OCI-LY1 (cell line): ENCODE data around the gene SLC25A27.
A peak's percentile ranks its signal among the peaks of the same experiment; 100 is the strongest.

Source experiments
- H2AFZ ChIP-seq: fragments of 200-600 bp; sonication (generic), shearing (Covaris generic); 2 replicates; pipeline ENCODE4 v1.6.0; 2014; ENCODE audit warnings: antibody characterized with exemption, mild to moderate bottlenecking, low read length
- H3F3A ChIP-seq: fragments of 200-600 bp; sonication (generic), shearing (Covaris generic); 2 replicates; pipeline ENCODE4 v1.6.0; 2014; ENCODE audit warnings: mild to moderate bottlenecking, antibody characterized with exemption, low read length, moderate library complexity; ENCODE audit not compliant: insufficient read depth
- H3K27ac ChIP-seq: fragments of 200-600 bp; sonication (generic); 2 replicates; pipeline ENCODE4 v1.5.1; 2014; ENCODE audit warnings: low read length, mixed run types, mild to moderate bottlenecking, low read depth; ENCODE audit not compliant: poor library complexity, severe bottlenecking
- H3K27me3 ChIP-seq: fragments of 200-600 bp; sonication (generic); 2 replicates; pipeline ENCODE4 v1.6.0; 2014; ENCODE audit warnings: antibody characterized with exemption, mild to moderate bottlenecking, low read length, moderate library complexity; ENCODE audit not compliant: insufficient read depth
- H3K36me3 ChIP-seq: fragments of 200-600 bp; sonication (generic); 2 replicates; pipeline ENCODE4 v1.6.1; 2014; ENCODE audit warnings: mild to moderate bottlenecking, antibody characterized with exemption, low read length, moderate library complexity, mixed read lengths; ENCODE audit not compliant: insufficient read depth
- H3K4me1 ChIP-seq: fragments of 200-600 bp; sonication (generic); 2 replicates; pipeline ENCODE4 v1.5.1; 2014; ENCODE audit warnings: mild to moderate bottlenecking, low read length, moderate library complexity; ENCODE audit not compliant: insufficient read depth, severe bottlenecking
- H3K4me2 ChIP-seq: fragments of 200-600 bp; sonication (generic), shearing (Covaris generic); 2 replicates; pipeline ENCODE4 v1.6.1; 2014; ENCODE audit warnings: low read length
- H3K4me3 ChIP-seq: fragments of 200-600 bp; sonication (generic); 2 replicates; pipeline ENCODE4 v1.5.1; 2014; ENCODE audit warnings: low read length, low read depth, mild to moderate bottlenecking, mixed read lengths; ENCODE audit not compliant: poor library complexity, severe bottlenecking
- H3K79me2 ChIP-seq: fragments of 200-600 bp; shearing (Covaris generic); 2 replicates; pipeline ENCODE4 v1.6.1; 2016; ENCODE audit warnings: mixed run types, low read length, mixed read lengths; ENCODE audit not compliant: insufficient read depth
- H3K9ac ChIP-seq: fragments of 200-600 bp; sonication (generic), shearing (Covaris generic); 2 replicates; pipeline ENCODE4 v1.6.1; 2014; ENCODE audit warnings: mild to moderate bottlenecking, low read length, mixed read lengths
- H3K9me2 ChIP-seq: fragments of 200-600 bp; sonication (generic), shearing (Covaris generic); 2 replicates; pipeline ENCODE4 v1.6.1; 2014; ENCODE audit warnings: low read depth, mild to moderate bottlenecking, low read length, mixed read lengths
- H3K9me3 ChIP-seq: fragments of 200-600 bp; shearing (Covaris generic); 2 replicates; pipeline ENCODE4 v1.6.1; 2014; ENCODE audit warnings: low read length, mixed read lengths
- H4K20me1 ChIP-seq: fragments of 200-600 bp; sonication (generic), shearing (Covaris generic); 2 replicates; pipeline ENCODE4 v1.6.0; 2016; ENCODE audit warnings: mild to moderate bottlenecking, low read length; ENCODE audit not compliant: insufficient read depth
- EZH2 ChIP-seq: fragments of 200-600 bp; sonication (generic), shearing (Covaris generic); IDR thresholded peaks from 2 replicates; pipeline ENCODE4 v1.8.0; 2017; ENCODE audit warnings: borderline replicate concordance, mixed run types, mild to moderate bottlenecking, antibody characterized with exemption, low read length, moderate library complexity, mixed read lengths
- TF ChIP-seq, protein P1 (sequence below): fragments of 200-600 bp; sonication (generic), shearing (Covaris generic); IDR thresholded peaks from 2 replicates; pipeline ENCODE4 v1.5.1; 2017; ENCODE audit warnings: mild to moderate bottlenecking, antibody characterized with exemption, low read length, moderate library complexity, mixed read lengths

The SLC25A27 gene

DNA sequence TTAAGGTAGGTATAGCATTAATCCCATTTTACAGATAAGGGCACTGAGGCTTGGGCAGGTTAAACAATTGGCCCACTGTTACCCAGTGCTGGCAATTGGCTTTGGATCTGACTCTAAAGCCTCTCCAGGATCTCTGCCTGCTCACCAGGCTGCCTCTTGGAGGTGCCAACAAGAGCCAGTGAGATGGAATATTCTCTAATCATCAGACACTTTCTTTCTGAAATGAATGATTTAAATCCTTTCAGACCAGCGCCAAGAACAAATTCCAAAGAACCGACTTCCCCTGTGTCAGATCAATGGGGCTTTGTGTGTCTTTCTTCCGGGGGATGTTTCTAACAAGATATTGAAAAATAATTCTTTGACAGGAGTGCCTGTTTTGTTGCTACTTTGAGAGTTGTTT is 23.8 kb upstream of the SLC25A27 start:
- no peaks in the 10 kb centered on the region for H4K20me1 ChIP-seq
- no peaks in the 10 kb centered on the region for H3K27me3 ChIP-seq
- H3K4me2 ChIP-seq = no peak overlapping the region
- TF ChIP-seq EZH2 = no peak
- TF ChIP-seq, protein P1, sequence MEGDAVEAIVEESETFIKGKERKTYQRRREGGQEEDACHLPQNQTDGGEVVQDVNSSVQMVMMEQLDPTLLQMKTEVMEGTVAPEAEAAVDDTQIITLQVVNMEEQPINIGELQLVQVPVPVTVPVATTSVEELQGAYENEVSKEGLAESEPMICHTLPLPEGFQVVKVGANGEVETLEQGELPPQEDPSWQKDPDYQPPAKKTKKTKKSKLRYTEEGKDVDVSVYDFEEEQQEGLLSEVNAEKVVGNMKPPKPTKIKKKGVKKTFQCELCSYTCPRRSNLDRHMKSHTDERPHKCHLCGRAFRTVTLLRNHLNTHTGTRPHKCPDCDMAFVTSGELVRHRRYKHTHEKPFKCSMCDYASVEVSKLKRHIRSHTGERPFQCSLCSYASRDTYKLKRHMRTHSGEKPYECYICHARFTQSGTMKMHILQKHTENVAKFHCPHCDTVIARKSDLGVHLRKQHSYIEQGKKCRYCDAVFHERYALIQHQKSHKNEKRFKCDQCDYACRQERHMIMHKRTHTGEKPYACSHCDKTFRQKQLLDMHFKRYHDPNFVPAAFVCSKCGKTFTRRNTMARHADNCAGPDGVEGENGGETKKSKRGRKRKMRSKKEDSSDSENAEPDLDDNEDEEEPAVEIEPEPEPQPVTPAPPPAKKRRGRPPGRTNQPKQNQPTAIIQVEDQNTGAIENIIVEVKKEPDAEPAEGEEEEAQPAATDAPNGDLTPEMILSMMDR = no peak
- H3K27ac ChIP-seq = peak overlapping the region; percentile 94
- H3K9ac ChIP-seq = no peak overlapping the region
- H2AFZ ChIP-seq = no peak overlapping the region
- no peak overlapping the region for H3K4me3 ChIP-seq
- no peaks in the 10 kb centered on the region for H3F3A ChIP-seq
- peaks cover 44% of the 10 kb centered on the region for H3K4me1 ChIP-seq
- H3K9me2 ChIP-seq = no peaks in the 10 kb centered on the region
- H3K79me2 ChIP-seq = no peaks in the 10 kb centered on the region
- H3K9me3 ChIP-seq = no peaks in the 10 kb centered on the region
- H3K36me3 ChIP-seq = peaks cover 11% of the 10 kb centered on the region

DNA sequence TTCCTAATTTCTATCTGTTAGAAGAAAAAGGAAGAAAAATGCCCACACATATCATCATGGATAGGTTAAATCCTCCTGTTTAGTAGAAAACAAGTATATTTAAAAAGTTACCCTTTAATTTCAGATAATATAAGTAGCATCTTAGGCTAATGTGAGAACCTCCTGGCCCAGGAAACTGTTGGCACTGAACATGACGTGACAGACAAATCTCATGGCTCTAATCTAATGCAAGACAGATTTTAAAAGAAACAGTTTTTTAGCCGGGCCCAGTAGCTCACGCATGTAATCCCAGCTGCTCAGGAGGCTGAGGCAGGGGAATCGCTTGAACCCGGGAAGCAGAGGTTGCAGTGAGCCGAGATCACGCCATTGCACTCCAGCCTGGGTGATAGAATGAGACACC is 23.1 kb upstream of the SLC25A27 start:
- no peak for TF ChIP-seq EZH2
- TF ChIP-seq, protein P1 = no peak

DNA sequence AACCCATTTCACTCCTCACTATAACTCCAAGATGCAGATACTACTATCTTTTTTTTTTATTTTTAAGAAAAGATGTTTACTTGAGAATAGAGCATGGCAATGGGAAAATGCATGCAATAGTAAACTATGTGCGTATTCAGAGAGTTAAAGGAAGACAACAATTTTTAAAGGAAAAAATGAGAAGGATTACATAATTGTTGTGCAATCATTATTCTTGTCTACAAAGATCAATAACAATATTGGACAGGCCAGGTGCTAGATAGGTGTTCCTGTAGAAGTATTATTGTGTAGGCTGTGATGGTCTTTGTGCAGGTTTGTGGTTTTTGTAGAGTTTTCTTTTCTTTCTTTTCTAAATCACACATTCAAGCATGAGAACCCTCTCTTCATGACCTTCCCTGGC is 20.7 kb upstream of the SLC25A27 start:
- no peak overlapping the region for H3K4me3 ChIP-seq
- H3K79me2 ChIP-seq = no peaks in the 10 kb centered on the region
- H2AFZ ChIP-seq = no peak overlapping the region
- H3F3A ChIP-seq = no peaks in the 10 kb centered on the region
- peak overlapping the region; percentile 12 for H3K27ac ChIP-seq
- peaks cover 7% of the 10 kb centered on the region; the same call in 1 of the 2 replicates for H3K36me3 ChIP-seq
- H3K27me3 ChIP-seq = no peaks in the 10 kb centered on the region
- H3K4me1 ChIP-seq = peaks cover 53% of the 10 kb centered on the region
- H4K20me1 ChIP-seq = no peaks in the 10 kb centered on the region
- no peaks in the 10 kb centered on the region for H3K9me2 ChIP-seq
- H3K9me3 ChIP-seq = no peaks in the 10 kb centered on the region
- TF ChIP-seq EZH2 = no peak
- TF ChIP-seq, protein P1 = no peak
- H3K9ac ChIP-seq = no peak overlapping the region
- H3K4me2 ChIP-seq = no peak overlapping the region

More for the DNA sequence above, 23.1 kb upstream of the SLC25A27 start:
- H3K9me2 ChIP-seq = no peaks in the 10 kb centered on the region
- peaks cover 7% of the 10 kb centered on the region; the same call in 1 of the 2 replicates for H3K36me3 ChIP-seq
- H4K20me1 ChIP-seq = no peaks in the 10 kb centered on the region
- H2AFZ ChIP-seq = no peak overlapping the region
- H3K79me2 ChIP-seq = no peaks in the 10 kb centered on the region
- H3F3A ChIP-seq = no peaks in the 10 kb centered on the region
- H3K4me1 ChIP-seq = peaks cover 44% of the 10 kb centered on the region
- H3K27ac ChIP-seq = peak overlapping the region; percentile 94
- no peak overlapping the region for H3K9ac ChIP-seq
- H3K4me3 ChIP-seq = no peak overlapping the region
- no peaks in the 10 kb centered on the region for H3K27me3 ChIP-seq
- no peak overlapping the region for H3K4me2 ChIP-seq
- H3K9me3 ChIP-seq = no peaks in the 10 kb centered on the region
